Stimulated activated CD4-positive, alpha-beta T cell treated with anti-CD3 and anti-CD28 coated beads, TNF-alpha, amount 100 ng/mL, for 1 hour (primary cell): ENCODE results near the gene SCGB1D2.

Experiments used
- DNase-seq, 3 donors: peaks; one replicate each; pipeline ENCODE4 v3.0.0-alpha.2; 2020; ENCODE audit warnings: low read depth in 3 of 3, low spot score in 1 of 3

Gene SCGB1D2

GRCh38 chr11:62256281-62256680 is 14.2 kb downstream of the SCGB1D2 start:
- DNase-seq, result no peak

GRCh38 chr11:62260261-62260953 is 18.4 kb downstream of the SCGB1D2 start:
- DNase-seq, result no peak

GRCh38 chr11:62264004-62264403 is 22.0 kb downstream of the SCGB1D2 start:
- no peak for DNase-seq

DNA sequence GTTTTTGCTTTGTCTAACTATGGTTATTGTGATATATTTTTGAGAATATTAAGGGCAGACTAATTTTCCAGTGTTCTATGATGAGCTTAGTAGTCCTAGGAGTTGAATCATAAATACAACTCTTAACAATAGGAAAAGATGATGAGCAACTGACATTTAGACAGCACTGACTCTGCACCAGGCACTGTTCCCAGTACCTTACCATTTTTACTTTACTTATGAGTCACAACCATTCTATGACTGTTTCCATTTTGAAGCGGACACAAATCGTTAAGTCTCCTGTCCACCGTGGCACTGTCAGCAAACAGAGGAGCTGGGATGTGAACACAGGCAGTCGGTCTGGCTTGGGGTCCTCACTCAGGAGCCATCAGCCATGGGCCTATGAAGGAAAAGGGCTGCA is 24.5 kb downstream of the SCGB1D2 start:
- no peak for DNase-seq

DNA sequence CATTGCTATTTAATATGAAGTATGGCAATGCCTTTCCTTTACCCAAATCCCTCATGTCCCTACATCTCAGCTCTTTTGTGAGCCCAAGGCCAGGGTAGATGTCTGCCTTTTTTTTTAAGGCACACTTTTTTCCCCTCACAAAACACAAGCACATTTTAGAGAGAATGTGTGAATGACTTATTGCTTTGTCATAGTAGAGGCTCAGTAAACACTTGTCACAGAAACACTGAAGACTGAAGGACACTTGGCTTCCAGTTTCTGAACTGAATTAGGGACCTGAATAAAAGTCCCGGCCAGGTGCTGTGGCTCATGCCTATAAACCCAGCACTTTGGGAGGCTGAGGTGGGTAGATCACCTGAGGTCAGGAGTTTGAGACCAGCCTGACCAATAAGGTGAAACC is 25.0 kb downstream of the SCGB1D2 start:
- DNase-seq, result no peak

DNA sequence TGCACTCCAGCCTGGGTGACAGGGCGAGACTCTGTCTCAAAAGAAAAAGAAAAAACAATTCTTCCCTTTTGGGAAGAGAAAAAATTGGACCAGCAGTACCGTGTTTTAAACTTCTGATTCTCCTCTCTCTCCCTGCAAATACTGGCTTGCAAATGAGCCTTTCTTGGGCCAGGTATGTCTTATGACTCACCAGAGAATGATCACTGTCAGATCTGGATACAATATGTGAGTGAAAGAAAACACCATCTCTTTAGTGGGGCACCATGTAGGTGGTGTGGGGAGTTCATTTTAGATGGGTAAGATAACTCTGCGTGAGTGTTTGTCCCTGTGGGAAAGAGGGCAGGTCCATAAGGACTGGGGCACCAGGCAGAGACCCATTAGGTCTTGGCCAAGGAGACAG is 25.5 kb downstream of the SCGB1D2 start:
- DNase-seq, result no peak

DNA sequence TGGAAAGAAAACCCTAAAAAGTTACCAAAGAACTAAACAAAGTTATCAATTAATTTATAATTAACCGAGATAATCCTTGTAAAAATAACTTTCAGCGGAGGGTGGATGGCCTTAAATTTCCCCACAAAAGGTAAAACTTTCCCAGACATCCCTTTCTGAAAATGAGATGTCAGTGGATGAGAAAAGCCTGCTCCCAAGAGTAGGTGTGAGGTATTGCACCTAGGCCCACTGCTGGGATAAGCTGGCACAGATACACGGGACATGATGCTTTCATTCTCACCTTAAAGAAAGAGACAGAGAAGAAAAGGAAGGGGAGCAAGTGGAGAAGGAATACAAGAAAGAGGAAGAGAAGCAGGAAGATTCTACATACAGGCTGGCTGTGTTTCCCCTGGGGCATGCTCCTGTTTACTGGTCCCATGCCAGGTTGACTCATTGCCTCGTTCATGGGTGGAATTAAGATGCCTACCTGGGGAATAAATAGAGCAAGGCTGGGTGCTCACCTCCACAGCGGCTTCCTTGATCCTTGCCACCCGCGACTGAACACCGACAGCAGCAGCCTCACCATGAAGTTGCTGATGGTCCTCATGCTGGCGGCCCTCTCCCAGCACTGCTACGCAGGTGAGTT is 27.7 kb downstream of the SCGB1D2 start, which contains the start of gene SCGB2A2:
SCGB2A2 (plus strand) TSS at position 505 of the 625 bp plus-strand sequence; CDS start at position 564, 59 bp downstream.
- DNase-seq, result no peak

DNA sequence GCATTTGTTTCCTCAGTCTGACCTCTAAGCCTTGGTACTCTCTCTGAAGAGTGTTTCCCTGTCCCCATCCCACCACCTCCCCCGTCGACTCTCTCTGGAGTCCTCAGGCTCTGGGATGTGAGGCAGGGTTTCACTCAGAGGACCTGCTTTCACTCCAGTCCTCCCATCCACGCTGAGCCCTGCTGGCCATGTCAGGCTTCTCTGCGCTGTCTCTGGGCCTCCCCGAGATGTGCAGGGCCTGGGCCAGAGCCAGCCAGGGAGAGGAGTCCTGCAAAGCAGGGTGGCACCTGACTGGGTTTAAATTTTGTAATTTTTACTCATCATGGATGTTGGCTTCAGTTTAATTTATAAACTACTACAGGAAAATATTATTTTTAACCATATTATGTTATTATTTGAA is 31.2 kb downstream of the SCGB1D2 start:
- no peak for DNase-seq

DNA sequence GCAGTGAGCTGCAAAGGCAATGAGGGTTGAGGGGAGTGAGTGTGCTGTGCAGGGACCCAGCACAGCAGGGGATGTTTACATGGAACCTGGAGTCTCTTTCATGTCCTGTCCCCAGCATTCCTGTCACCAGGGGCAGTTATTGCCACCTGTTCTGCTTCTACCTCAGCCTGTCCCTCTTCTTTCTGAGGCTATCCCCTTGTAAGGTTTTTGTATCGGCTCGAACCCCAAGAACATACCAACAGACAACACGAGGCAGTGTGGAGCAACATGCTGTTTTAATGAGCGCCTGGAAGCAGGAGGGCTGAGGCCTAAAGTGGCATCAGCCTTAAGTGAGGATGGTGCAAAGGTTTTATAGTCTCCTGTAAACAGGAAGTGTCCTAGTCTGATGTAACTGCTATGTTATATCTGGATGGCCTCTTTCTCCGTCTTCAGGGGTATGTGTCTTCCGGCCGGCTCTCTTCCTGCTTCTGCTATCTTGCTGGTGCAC is 31.8 kb downstream of the SCGB1D2 start:
- DNase-seq, result no peak

DNA sequence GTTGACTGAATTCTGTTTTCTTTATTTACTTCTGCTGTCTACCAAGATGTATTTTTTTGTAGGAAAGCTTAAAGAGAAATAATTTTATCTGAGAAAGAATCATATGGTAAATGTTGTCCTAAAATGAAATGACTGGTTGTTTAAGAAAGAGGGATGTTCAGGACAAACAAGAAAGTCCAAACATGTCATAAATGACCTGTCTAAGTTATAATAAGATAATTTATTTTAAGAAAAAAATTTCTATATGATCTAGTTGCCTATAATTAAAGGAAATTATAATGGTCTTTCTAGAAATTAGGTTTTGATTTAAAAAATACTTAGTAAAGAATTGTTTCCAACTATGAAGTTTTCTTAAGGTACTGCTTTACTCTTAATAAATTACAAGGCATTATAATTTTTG is 38.4 kb downstream of the SCGB1D2 start:
- no peak for DNase-seq
